SK-MEL-5 (cell line): ENCODE data around the gene TXNDC8. TPM values are rescaled to one million over a fixed set of nuclear protein-coding genes. Genes with fewer than 3 reads are reported as not detected.
"Not testable (repeated sequence)": the region's sequence is repeated elsewhere in the genome, so short reads cannot be mapped to it uniquely, and the experiment has no call there.

Experiments
- DNase-seq: peaks from one replicate; pipeline ENCODE4 v3.0.0-alpha.2; 2016; ENCODE audit warnings: low read depth, low spot score
- in situ Hi-C: cut with HindIII; loops from 2 replicates; pipeline ENCODE4 v1.10.0; 2016; ENCODE audit warnings: low sequenced_read_pairs, high pct_unique_total_duplicates, low pct_unique_long_range_greater_than_20kb
- polyA plus RNA-seq, 2 experiments: library from polyadenylated mRNA; depleted of rRNA; stranded (reverse); fragments of >200 nt; gene quantifications; 2 replicates each; pipeline ENCODE4 v1.2.3, GENCODE V29; 2015
- total RNA-seq: library from RNA; depleted of rRNA; stranded (reverse); fragments of >200 nt; shearing (Covaris generic); gene quantifications from 2 replicates; pipeline ENCODE4 v1.2.3, GENCODE V29; 2014; rRNA removed

TXNDC8 gene
- total RNA-seq: not detected in 2 replicates
- polyA plus RNA-seq (2015; cell fraction: cytosol; rRNA removed): not detected in 2 replicates
- not detected in 2 replicates for polyA plus RNA-seq (2015; cell fraction: nucleus; rRNA removed)

DNA sequence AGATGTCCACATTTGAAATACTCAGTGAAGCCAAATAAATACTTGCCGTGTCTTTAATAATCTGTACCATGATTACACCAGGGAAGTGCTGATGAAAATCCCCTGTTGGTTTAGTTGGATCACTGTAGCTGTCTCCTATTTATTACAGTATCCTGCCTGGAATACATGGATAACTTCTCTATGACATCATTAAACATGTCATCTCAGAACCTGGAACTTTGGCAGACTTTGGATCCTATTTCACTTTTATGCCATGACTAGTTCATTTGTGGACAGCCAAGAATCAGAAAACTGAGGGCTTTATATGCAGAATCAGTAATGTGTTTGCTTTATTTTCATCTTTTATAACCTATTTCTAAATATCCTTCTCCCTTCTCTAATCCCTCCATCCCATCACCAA lies at the start of gene TXNDC8:
Gene TXNDC8, minus strand, starts transcription at position 137 of the 400 bp plus-strand sequence.
- no peak for DNase-seq
- in situ Hi-C loops: no loop called here

DNA sequence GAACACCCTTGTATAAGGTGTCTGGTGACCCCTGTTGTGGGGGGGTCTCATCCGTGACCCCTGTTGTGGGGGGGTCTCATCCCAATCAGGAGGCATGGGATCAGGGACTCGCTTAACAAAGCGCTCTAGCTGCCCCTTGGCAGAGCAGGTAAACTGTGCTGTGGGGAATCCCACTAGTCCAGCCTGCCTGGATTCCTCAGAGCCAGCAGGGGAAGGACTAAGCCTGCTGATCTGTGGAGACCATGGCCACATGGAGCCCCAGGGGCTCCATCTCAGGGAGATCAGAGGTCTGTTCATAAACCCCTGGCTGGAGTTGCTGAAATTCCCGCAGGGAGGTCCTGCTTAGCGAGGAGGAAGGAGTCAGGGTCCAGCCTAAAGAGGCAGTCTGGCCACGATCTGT lies 45.8 kb upstream of the TXNDC8 start:
- DNase-seq: no peak
- in situ Hi-C loops: no loop called here

DNA sequence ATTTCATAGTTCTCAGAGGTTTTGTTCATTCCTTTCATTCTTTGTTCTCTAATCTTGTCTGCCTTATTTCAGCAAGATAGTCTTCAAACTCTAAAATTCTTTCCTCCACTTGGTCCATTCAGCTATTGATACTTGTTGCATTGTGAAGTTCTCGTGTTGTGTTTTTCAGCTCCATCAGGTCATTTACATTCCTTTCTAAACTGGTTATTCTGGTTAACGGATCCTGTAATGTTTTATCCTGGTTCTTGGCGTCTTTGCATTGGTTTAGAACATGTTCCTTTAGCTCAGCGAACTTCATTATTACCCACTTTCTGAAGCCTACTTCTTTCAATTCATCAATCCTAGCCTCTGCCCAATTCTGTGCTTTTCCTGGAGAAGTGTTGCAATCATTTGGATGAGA lies 45.1 kb upstream of the TXNDC8 start:
- DNase-seq: no peak
- in situ Hi-C loops: no loop called here

DNA sequence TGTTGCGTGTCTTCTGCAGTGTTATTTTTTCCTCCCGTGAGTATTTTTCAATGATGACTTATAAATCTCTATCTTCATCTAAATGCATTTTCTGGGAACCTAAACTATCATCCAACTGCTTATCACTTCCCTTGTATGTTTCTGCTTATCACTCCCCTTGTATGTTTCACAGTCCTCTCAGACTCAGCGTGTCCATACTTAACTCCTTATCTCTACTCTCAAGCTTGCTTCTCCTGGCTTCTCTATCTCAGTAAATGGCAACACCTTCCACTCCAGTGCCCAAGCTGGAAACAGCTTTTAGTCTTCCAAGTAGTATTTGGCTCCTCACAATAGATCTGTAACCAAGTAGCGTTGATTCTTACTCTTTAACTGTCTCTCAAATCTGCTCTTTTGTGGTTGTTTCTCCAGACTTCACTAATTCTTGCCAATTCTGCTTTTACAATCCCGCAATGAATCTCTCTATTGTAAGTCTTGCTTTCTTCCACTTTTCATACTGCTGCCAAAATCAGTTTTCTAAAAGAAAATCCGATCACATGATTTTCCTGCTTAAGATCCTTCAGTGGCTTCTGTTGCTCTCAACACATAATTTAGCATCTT lies 33.8 kb upstream of the TXNDC8 start:
- in situ Hi-C loops: no loop called here
- no peak for DNase-seq

DNA sequence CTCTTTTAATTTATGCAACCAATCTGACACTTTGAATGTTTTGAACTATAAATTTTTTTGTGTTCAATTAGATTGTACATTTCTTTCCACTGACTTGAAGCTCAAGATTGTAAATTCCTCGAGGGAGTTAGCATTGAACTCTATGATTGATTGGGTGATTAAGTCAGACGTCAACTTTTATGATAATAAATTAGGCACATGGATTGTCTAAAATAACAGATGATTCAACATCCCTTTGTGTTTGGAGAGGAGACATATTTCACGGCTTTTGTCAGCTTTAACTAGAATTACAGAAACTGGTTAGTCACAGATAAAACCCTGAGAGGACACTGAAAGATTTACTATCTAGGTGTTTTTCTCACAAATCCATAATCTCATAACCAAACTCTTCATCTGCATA lies 32.7 kb upstream of the TXNDC8 start:
- in situ Hi-C loops: no loop called here
- DNase-seq: no peak

DNA sequence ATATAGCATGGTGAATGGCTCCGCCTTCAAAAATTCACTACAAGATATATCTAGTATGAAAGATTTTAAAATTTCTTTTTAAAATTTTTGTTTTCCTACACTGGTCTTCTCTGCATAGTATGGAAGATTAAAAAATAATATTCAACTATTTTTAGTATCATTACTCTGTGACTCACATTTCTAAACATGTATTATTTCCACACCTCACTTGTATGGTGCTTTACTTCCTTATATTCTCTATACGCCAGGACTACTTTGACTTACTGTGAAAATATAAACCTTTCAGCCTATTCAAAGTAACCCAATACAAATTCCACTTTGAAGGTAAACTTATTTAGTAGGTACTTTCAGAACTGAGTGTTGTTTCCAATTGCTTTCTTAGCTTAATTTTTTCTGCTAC lies 26.8 kb upstream of the TXNDC8 start:
- no peak for DNase-seq
- in situ Hi-C loops: no loop called here

DNA sequence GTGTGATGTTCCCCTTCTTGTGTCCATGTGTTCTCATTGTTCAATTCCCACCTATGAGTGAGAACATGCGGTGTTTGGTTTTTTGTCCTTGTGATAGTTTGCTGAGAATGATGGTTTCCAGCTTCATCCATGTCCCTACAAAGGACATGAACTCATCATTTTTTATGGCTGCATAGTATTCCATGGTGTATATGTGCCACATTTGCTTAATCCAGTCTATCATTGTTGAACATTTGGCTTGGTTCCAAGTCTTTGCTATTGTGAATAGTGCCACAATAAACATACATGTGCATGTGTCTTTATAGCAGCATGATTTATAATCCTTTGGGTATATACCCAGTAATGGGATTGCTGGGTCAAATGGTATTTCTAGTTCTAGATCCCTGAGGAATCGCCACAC lies 21.3 kb upstream of the TXNDC8 start:
- in situ Hi-C loops, DNase-seq: not testable (repeated sequence)

DNA sequence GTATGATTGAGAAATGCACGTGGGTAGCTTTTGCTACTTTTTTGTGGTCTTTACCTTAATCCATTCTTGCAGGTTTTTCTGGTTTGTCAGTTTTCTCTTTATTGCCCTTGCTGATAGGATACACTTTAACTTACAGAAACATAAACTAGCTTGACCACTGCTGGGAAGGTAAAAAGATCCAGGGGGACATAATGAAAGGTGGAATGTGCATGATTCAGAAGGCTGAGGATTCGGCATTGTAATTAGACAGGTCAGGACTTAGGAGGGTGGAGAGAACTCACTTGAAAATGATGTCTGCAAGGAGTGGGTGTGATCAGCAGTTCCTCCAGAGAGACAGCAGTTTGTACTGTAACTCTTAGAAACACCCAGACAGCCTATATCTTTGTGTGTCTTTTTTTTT lies 19.8 kb upstream of the TXNDC8 start:
- in situ Hi-C loops: no loop called here
- DNase-seq: no peak

DNA sequence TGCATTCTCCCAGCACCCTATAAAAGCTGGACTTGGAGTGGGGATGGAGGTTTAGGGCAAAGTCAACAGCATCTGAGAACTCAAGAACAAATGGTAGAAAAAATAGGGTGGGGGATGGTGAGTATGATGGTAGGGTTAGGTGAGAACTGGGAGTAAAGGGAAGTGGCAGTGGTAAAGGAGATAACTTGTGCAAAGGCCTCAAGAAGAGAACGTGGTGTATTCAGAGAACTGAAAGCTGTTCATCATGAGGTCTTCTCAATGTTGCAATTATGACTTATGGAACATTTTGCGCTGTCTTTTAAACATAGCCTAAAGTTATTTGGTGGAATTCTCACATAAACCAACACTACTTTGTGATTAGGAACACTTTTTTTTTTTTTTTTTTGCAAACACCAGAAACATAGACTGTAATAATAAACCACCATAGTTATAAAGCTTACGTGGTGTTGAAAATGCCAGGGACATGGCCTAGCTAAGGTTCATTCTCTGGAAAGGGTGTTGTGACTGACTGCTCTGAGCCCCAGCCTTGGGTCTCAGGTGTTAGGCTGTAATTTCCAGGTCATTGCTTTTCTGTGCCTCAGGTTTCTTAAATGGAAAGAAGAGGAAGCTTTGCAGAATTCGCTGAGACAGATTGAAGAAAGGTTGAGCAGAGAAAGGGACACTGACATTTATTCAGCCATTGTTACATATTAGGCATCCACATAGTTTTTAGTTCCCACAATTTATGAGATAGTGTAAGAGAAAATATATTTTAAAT lies 19.2 kb upstream of the TXNDC8 start:
- DNase-seq: no peak
- in situ Hi-C loops: no loop called here

DNA sequence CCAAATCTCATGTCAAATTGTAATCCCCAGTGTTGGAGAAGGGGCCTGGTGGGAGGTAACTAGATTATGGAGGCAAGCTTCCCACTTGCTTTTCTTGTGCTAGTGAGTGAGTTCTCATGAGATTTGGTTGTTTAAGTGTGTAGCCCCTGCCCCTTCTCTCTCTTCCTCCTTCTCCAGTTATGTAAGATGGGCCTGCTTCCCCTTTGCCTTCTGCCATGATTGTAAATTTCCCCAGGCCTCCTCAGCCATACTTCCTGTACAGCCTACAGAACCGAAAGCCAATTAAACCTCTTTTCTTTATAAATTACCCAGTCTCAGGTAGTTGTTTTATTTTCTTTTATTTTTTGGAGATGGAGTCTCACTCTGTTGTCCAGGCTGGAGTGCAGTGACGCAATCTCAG lies 18.2 kb upstream of the TXNDC8 start:
- DNase-seq: no peak
- in situ Hi-C loops: no loop called here

DNA sequence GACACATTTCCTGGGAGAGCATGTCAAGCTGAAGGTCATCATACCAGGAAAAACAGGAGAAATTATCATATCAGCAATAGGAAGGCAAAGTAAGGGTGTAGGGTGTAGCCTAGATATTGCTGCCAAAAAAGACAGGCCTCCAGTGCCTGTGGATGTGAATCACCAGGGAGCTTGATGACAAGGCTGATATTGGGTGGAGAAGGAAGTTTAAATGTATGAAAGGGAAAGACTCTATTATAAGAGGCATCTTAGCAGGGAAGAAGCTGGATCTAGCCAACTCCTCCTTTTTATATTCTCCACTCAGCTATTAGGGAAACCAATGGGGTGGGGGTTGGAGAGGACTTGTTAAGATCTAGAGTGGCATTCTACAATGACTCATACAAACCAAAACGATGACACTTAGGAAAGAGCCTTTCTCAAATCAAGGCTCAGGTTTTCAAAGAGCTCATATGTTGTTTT lies 13.4 kb upstream of the TXNDC8 start:
- in situ Hi-C loops: no loop called here
- no peak for DNase-seq

DNA sequence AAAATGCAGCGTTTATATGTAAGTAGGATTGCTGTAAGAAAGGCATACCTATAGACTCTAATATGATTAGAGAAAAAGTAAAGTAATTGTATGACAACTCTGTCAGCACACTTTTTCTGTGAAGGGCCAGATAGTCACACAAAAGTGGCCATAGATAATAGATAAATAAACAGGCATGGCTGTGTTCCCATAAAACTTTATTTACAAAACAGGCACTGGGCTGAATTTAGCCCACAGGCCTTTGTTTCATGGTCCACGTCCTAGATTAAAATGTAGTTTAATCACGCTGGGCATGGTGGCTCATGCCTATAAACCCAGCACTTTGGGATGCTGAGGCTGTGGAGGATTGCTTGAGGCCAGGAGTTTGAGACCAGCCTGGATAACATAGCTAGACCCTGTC lies 8.7 kb upstream of the TXNDC8 start:
- in situ Hi-C loops: no loop called here
- no peak for DNase-seq

DNA sequence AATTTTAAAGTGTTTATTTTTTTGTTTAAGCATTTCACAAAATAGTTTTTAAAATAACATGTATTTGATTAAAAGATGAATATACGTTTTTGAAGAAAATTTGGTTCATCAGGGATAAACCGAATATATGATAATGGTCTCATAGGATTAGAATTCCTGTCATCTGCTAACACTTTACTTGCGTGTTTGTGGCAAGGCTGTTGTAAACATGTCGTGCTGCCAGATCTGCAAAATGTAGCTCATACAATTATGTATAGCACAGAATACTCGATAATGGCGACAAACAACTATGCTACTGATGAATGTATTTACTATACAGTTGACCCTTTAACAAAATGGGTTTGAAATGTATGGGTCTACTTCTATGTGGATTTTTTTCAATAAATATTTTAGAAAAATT lies 7.2 kb upstream of the TXNDC8 start:
- in situ Hi-C loops: no loop called here
- no peak for DNase-seq

DNA sequence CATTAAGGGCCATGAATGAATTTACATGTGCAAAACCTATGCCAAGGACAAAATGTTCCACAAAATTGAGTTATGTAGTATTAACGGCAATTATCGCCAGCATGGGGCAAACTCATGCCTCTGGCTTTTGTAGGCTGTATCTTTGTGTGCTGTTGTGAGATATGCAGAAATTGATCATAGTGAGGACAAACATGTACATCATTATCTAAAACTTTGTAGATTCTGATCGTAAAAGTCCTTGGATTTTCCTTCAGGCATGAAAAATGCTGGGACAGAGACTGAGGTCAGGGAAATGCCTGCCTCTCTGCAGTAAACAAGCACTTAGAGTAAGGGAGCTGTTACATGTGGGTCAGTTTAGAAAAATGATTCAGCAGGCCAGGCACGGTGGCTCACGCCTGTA lies 5.9 kb upstream of the TXNDC8 start:
- in situ Hi-C loops: no loop called here
- DNase-seq: no peak

DNA sequence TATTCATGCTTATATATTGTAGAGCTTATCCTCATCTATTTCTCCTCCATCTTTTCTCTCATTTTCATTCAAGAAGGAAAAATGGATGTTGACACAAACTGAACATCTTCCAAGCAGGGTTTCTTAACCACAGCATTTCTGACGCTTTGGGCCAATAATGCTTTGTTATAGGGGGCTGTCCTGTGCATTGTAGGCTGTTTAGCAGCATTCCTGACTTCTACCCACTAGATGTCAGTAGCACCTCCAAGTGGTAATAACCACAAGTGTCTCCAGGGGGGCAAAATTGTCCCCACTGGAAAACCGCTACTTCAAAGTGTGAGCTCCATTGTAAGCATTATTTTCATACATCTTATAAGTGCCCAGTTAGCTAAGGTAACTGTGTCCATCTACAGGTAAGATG lies 2.6 kb upstream of the TXNDC8 start:
- DNase-seq: peak; percentile 47

DNA sequence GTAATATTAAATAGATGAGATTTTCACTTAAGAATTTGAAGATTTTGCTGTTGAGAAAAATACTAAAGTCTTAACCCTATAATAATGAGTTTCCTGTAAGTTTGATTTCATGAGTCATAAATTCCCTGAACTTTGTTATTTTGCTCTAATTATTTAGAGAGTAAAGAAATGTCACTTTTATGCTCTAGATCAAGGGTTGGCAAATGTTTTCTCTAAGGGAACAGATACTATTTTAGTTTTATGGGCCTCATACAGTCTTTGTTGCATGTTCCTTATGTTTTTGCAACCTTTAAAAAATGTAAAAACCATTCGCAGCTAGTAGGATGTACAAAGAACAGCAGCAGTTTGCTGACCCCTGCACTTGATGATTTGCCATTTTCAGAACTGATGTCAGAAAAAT lies 480 bp upstream of the TXNDC8 start:
- in situ Hi-C loops: no loop called here
- DNase-seq: no peak

More for the DNA sequence above, 2.6 kb upstream of the TXNDC8 start:
- in situ Hi-C loops: no loop called here

DNA sequence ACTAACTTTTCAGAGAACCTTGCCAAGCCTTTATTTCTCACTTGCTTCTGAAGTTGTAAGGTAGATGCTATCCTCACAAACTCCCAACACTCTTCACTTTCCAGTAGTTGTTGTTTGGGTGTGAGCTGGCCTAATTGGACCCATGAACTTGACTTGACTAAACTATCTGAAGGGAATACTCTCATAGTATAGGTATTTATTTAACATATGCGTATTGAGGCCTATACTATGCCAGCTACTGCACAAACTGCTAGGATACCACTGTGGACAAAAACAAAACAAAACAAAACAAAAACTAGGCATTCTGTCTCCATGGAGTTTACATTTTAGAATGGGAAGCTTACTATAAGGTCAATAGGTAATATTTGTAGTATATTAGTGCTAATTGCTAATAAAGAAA lies 1.3 kb downstream of the TXNDC8 start:
- in situ Hi-C loops: no loop called here
- DNase-seq: no peak

DNA sequence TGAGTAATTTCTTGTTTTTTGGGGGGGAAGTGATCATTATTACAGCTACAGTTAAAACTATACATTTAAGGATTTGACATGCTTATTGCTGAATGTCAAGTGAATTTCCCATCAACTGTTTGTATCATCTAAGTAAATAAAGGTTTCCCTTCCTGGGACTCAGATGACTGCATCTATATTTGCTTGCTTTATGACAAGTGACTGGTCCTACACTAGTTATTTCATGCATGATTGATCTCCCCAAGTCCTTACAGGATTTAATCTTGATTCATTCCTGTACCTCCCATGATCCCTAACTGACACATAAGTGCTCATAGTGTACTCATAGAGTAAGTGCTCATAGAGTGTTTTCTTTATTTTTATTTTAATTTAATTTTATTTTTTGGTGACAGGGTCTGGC lies 2.8 kb downstream of the TXNDC8 start:
- DNase-seq: no peak
- in situ Hi-C loops: no loop called here

DNA sequence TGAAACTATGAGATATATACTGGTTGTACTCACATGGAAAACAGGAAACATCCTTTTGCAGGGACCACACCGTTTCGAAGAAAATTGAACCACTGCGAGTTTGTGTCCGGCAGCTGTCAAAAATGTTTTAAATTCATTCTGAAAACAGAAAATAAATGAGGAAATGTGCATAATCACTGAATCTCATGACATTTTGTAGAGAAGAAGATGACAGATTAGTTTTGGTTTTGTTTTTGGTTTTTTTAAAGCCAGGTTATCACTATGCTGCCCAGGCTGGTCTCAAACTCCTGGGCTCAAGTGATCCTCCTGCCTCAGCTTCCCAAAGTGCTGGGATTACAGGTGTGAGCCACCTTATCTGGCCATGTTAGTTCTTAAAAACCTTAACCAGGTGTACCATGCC lies 3.5 kb downstream of the TXNDC8 start:
- in situ Hi-C loops: no loop called here
- no peak for DNase-seq
